Measurements from ENCODE around the gene LCN12. TPM values are rescaled to one million over a fixed set of nuclear protein-coding genes. Genes with fewer than 3 reads are reported as not detected.
A peak's percentile ranks its signal among the peaks of the same experiment; 100 is the strongest.

LCN12 gene
- polyA plus RNA-seq, 1 donor (not counting 4 experiments of a cell fraction or from before 2014, with no cell fraction given): not detected

DNA sequence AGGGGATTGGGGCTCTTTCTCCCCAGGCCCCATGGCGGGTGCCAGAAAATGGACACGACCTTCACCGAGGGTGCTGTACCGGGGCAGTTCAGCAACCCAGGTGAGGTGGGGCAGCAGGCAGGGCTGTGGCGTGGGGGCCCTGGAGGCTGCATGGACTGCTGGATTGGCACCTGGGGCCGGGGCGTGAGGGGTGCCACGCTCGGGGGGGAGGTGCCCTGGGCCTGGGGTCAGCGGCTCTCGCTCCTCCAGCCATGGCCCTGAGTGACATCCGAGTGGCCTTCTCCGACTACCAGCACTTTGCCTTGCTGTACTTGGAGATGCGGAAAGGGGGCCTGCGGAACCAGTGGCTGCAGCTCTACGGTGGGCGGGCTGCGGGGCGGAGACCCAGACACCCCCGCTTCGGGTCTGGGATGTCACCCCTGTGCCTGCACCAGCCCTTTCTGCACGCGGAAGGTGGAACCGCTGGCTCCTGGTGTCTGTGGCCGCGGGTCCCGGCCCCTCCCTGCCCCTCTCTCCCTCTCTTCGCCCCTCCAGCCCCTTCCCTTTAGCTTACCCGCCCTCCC lies 32.5 kb downstream of the LCN12 start:
- Histone ChIP-seq H3K4me1 (ENCODE audit: control insufficient read depth, extremely low read depth, insufficient read depth, low read length) (no peaks in the 10 kb centered on the region), H4K20me1 (ENCODE audit: control insufficient read depth, extremely low read depth, insufficient read depth, low read length) (no peaks in the 10 kb centered on the region), H3K27me3 (ENCODE audit: control insufficient read depth, extremely low read depth, insufficient read depth, low read length) (peaks cover 27% of the 10 kb centered on the region), H3K79me2 (ENCODE audit: control insufficient read depth, insufficient read depth, low read length) (no peaks in the 10 kb centered on the region), H3K9ac (ENCODE audit: control insufficient read depth, extremely low read depth, insufficient read depth, low read length) (no peak overlapping the region), H3K27ac (ENCODE audit: control insufficient read depth, insufficient read depth, low read length) (no peak overlapping the region), H3K4me3 (ENCODE audit: control insufficient read depth in 2 of 3, extremely low read depth in 1 of 3, insufficient read depth in 2 of 3, low read depth in 1 of 3, low read length in 3 of 3) (no peak overlapping the region), H3K9me3 (ENCODE audit: control insufficient read depth, low read depth, low read length) (no peaks in the 10 kb centered on the region), H3K9me1 (ENCODE audit: control insufficient read depth, extremely low read depth, insufficient read depth, low read length) (no peaks in the 10 kb centered on the region), H3K36me3 (ENCODE audit: control insufficient read depth in 2 of 2, extremely low read depth in 1 of 2, insufficient read depth in 2 of 2, low read length in 2 of 2) (no peaks in the 10 kb centered on the region), H3K4me2 (ENCODE audit: control insufficient read depth, extremely low read depth, insufficient read depth, low read depth, low read length) (no peak overlapping the region), H2AFZ (ENCODE audit: control insufficient read depth, low read length) (no peak overlapping the region)
- FAIRE-seq (no peak), DNase-seq (ENCODE audit: low read depth, low spot score) (no peak)
- TF ChIP-seq EZH2 (IDR thresholded peaks at IDR 0.05; ENCODE audit: low read length): no peak
- TF ChIP-seq, protein P1, sequence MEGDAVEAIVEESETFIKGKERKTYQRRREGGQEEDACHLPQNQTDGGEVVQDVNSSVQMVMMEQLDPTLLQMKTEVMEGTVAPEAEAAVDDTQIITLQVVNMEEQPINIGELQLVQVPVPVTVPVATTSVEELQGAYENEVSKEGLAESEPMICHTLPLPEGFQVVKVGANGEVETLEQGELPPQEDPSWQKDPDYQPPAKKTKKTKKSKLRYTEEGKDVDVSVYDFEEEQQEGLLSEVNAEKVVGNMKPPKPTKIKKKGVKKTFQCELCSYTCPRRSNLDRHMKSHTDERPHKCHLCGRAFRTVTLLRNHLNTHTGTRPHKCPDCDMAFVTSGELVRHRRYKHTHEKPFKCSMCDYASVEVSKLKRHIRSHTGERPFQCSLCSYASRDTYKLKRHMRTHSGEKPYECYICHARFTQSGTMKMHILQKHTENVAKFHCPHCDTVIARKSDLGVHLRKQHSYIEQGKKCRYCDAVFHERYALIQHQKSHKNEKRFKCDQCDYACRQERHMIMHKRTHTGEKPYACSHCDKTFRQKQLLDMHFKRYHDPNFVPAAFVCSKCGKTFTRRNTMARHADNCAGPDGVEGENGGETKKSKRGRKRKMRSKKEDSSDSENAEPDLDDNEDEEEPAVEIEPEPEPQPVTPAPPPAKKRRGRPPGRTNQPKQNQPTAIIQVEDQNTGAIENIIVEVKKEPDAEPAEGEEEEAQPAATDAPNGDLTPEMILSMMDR (optimal IDR thresholded peaks at IDR 0.05 in 1 of 3, IDR thresholded peaks at IDR 0.05 in 1 of 3, conservative IDR thresholded peaks at IDR 0.05 in 1 of 3; ENCODE audit: extremely low read depth in 1 of 3, insufficient read depth in 2 of 3, low read length in 3 of 3): no peak
- dilution Hi-C loops (cut with MboI; ENCODE audit: extremely low pct_ligation_motif_present, low sequenced_read_pairs): no loop called here

DNA sequence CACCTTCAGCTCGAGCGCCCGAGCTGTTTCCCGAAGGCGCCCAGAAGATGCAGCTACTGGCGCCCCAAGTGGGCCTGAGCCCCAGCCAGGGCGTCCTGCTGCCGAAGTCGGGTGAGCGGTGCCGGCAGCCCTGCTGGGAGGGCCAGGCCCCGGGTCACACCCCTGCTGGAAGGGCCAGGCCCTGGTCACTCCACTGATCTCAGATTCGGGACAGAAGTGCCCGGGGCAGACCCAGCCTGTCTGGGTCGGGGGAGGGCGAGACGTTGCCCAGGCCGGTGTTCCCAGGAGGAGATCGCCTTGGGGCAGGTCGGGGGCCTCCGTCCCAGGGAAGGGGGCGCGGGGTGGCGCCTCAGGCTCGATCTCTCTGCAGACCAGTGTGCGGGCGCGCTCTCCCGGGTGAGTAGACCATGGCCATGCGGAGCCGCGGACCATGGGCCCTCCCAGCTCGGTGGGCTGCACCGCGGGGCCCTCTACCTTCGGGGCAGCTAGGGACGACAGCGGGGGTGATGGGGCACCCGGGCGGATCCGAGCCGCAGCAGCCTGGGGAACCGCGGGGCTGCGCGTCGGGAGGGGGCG lies 33.0 kb downstream of the LCN12 start:
- Histone ChIP-seq H3K9me3 (ENCODE audit: control insufficient read depth, low read depth, low read length) (no peaks in the 10 kb centered on the region), H3K9ac (ENCODE audit: control insufficient read depth, extremely low read depth, insufficient read depth, low read length) (no peak overlapping the region), H2AFZ (ENCODE audit: control insufficient read depth, low read length) (no peak overlapping the region), H3K36me3 (ENCODE audit: control insufficient read depth in 2 of 2, extremely low read depth in 1 of 2, insufficient read depth in 2 of 2, low read length in 2 of 2) (no peaks in the 10 kb centered on the region), H3K4me1 (ENCODE audit: control insufficient read depth, extremely low read depth, insufficient read depth, low read length) (no peaks in the 10 kb centered on the region), H3K9me1 (ENCODE audit: control insufficient read depth, extremely low read depth, insufficient read depth, low read length) (no peaks in the 10 kb centered on the region), H4K20me1 (ENCODE audit: control insufficient read depth, extremely low read depth, insufficient read depth, low read length) (no peaks in the 10 kb centered on the region), H3K27me3 (ENCODE audit: control insufficient read depth, extremely low read depth, insufficient read depth, low read length) (peaks cover 27% of the 10 kb centered on the region), H3K4me2 (ENCODE audit: control insufficient read depth, extremely low read depth, insufficient read depth, low read depth, low read length) (no peak overlapping the region), H3K79me2 (ENCODE audit: control insufficient read depth, insufficient read depth, low read length) (no peaks in the 10 kb centered on the region), H3K4me3 (ENCODE audit: control insufficient read depth in 2 of 3, extremely low read depth in 1 of 3, insufficient read depth in 2 of 3, low read depth in 1 of 3, low read length in 3 of 3) (no peak overlapping the region), H3K27ac (ENCODE audit: control insufficient read depth, insufficient read depth, low read length) (no peak overlapping the region)
- DNase-seq (ENCODE audit: low read depth, low spot score) (no peak), FAIRE-seq (no peak)
- dilution Hi-C loops (cut with MboI; ENCODE audit: extremely low pct_ligation_motif_present, low sequenced_read_pairs): no loop called here
- TF ChIP-seq EZH2 (IDR thresholded peaks at IDR 0.05; ENCODE audit: low read length): peak; percentile 90
- TF ChIP-seq, protein P1 (optimal IDR thresholded peaks at IDR 0.05 in 1 of 3, IDR thresholded peaks at IDR 0.05 in 1 of 3, conservative IDR thresholded peaks at IDR 0.05 in 1 of 3; ENCODE audit: extremely low read depth in 1 of 3, insufficient read depth in 2 of 3, low read length in 3 of 3): no peak
